IMR-90 (cell line): Measurements from ENCODE around the gene LRFN2. TPM values are rescaled to one million over a fixed set of nuclear protein-coding genes. Genes with fewer than 3 reads are reported as not detected.

Experiments used
- ATAC-seq: fragments of 200-7000 bp; cut with Tn5 transposase; 2 replicates; pipeline ENCODE4 v1.9.1; 2020; ENCODE audit warnings: low read depth, mild to moderate bottlenecking, moderate library complexity
- BruUV-seq: library from RNA; stranded (reverse); fragments of 400-500 nt; replicated peaks from 2 replicates; lab custom pipeline; 2021; lab: Mats Ljungman, UMichigan
- CTCF ChIA-PET: fragments of 300-600 bp; formaldehyde crosslinking; extraction: SDS; loops from one replicate; lab custom pipeline; 2021; ENCODE audit warnings: antibody characterized with exemption; lab: Yijun Ruan, JAX
- POLR2A ChIA-PET: fragments of 300-600 bp; sonication (Branson Sonifier 250); formaldehyde crosslinking; loops from one replicate; lab custom pipeline; 2022; ENCODE audit warnings: antibody characterized with exemption; ENCODE audit not compliant: unreplicated experiment; lab: Charles Lee
- DNase-seq: peaks from one replicate; pipeline ENCODE4 v3.0.0; 2013
- H2AFZ ChIP-seq: replicated peaks from 2 replicates; pipeline ENCODE3; 2013; ENCODE audit warnings: low read length, mild to moderate bottlenecking; ENCODE audit not compliant: poor library complexity
- H2AK5ac ChIP-seq: 2 replicates; pipeline ENCODE4 v1.6.1; 2013; ENCODE audit warnings: low read depth, low read length, inconsistent platforms
- H2AK9ac ChIP-seq: replicated peaks from 2 replicates; pipeline ENCODE3; 2013; ENCODE audit warnings: mild to moderate bottlenecking, low read depth, low read length, moderate library complexity; ENCODE audit not compliant: poor library complexity
- H2BK120ac ChIP-seq: 2 replicates; pipeline ENCODE4 v1.6.1; 2013; ENCODE audit warnings: low read depth, low read length, inconsistent platforms
- H2BK15ac ChIP-seq: 3 replicates; pipeline ENCODE4 v1.6.1; 2013; ENCODE audit warnings: low read depth, low read length, inconsistent platforms
- H2BK20ac ChIP-seq: 2 replicates; pipeline ENCODE4 v1.6.1; 2013; ENCODE audit warnings: low read depth, mild to moderate bottlenecking, inconsistent platforms, low read length, moderate library complexity
- H2BK5ac ChIP-seq: 2 replicates; pipeline ENCODE4 v1.6.1; 2013; ENCODE audit warnings: mild to moderate bottlenecking, low read depth, low read length, inconsistent platforms; ENCODE audit not compliant: poor library complexity, severe bottlenecking
- H3K14ac ChIP-seq: replicated peaks from 2 replicates; pipeline ENCODE4 v1.6.1; 2013; ENCODE audit warnings: low read depth, low read length, inconsistent platforms
- H3K18ac ChIP-seq: 2 replicates; pipeline ENCODE4 v1.6.1; 2013; ENCODE audit warnings: low read depth, low read length, control low read depth
- H3K23ac ChIP-seq: 2 replicates; pipeline ENCODE4 v1.6.1; 2013; ENCODE audit warnings: low read depth, low read length, inconsistent platforms
- H3K27ac ChIP-seq: 2 replicates; pipeline ENCODE4 v1.5.1; 2013; ENCODE audit warnings: mild to moderate bottlenecking, control low read depth, low read length; ENCODE audit not compliant: insufficient read depth
- H3K27me3 ChIP-seq: 2 replicates; pipeline ENCODE4 v1.6.1; 2013; ENCODE audit warnings: low read length; ENCODE audit not compliant: control insufficient read depth, insufficient read depth
- H3K36me3 ChIP-seq: 2 replicates; pipeline ENCODE4 v1.6.1; 2013; ENCODE audit warnings: low read length, mixed read lengths; ENCODE audit not compliant: control insufficient read depth, insufficient read depth
- H3K4ac ChIP-seq: 2 replicates; pipeline ENCODE4 v1.6.1; 2013; ENCODE audit warnings: low read depth, low read length, inconsistent platforms
- H3K4me1 ChIP-seq: 2 replicates; pipeline ENCODE4 v1.6.1; 2013; ENCODE audit warnings: low read length, mixed read lengths; ENCODE audit not compliant: control insufficient read depth, insufficient read depth
- H3K4me2 ChIP-seq: 2 replicates; pipeline ENCODE4 v1.6.1; 2013; ENCODE audit warnings: low read depth, mild to moderate bottlenecking, control low read depth, low read length, moderate library complexity
- H3K4me3 ChIP-seq: 2 replicates; pipeline ENCODE4 v1.5.1; 2013; ENCODE audit warnings: low read depth, mild to moderate bottlenecking, control low read depth, low read length, moderate library complexity; ENCODE audit not compliant: insufficient read depth
- H3K56ac ChIP-seq: 2 replicates; pipeline ENCODE4 v1.6.1; 2013; ENCODE audit warnings: low read length, inconsistent platforms; ENCODE audit not compliant: insufficient read depth; ENCODE audit errors: extremely low read depth
- H3K79me1 ChIP-seq, 2 experiments: 2 replicates each; pipeline ENCODE4 v1.6.1; 2013; ENCODE audit warnings: low read length in 2 of 2, inconsistent platforms in 1 of 2, low read depth in 1 of 2
- H3K9ac ChIP-seq: 2 replicates; pipeline ENCODE4 v1.6.1; 2013; ENCODE audit warnings: low read depth, low read length, control low read depth
- H3K9me1 ChIP-seq: 2 replicates; pipeline ENCODE4 v1.6.1; 2013; ENCODE audit warnings: low read length, inconsistent platforms; ENCODE audit not compliant: insufficient read depth
- H3K9me3 ChIP-seq: 2 replicates; pipeline ENCODE4 v1.6.1; 2013; ENCODE audit warnings: low read length; ENCODE audit not compliant: control insufficient read depth, insufficient read depth
- H4K20me1 ChIP-seq: 2 replicates; pipeline ENCODE4 v1.6.1; 2013; ENCODE audit warnings: low read length, inconsistent platforms; ENCODE audit not compliant: insufficient read depth
- H4K5ac ChIP-seq: 2 replicates; pipeline ENCODE4 v1.6.1; 2013; ENCODE audit warnings: mild to moderate bottlenecking, low read depth, low read length, control low read depth
- H4K8ac ChIP-seq, 2 experiments: 2 replicates each; pipeline ENCODE4 v1.6.1; 2013; ENCODE audit warnings: low read depth in 2 of 2, low read length in 2 of 2, control low read depth in 1 of 2, inconsistent platforms in 1 of 2
- H4K91ac ChIP-seq: 2 replicates; pipeline ENCODE4 v1.6.1; 2013; ENCODE audit warnings: low read depth, low read length, inconsistent platforms; ENCODE audit not compliant: insufficient read depth
- BHLHE40 ChIP-seq: fragments of 150-350 bp; IDR thresholded peaks from 2 replicates; pipeline ENCODE4 v1.6.1; 2016; ENCODE audit warnings: mild to moderate bottlenecking, low read depth, low read length
- CEBPB ChIP-seq: IDR thresholded peaks from 2 replicates; pipeline ENCODE4 v1.6.1; 2012; ENCODE audit warnings: low read depth, low read length, improper control_type of control experiment
- CHD1 ChIP-seq: IDR thresholded peaks from 2 replicates; pipeline ENCODE4 v1.6.1; 2012; ENCODE audit warnings: low read depth, low read length, improper control_type of control experiment
- CTCF ChIP-seq: conservative IDR thresholded peaks from 2 replicates; pipeline ENCODE4 v1.5.1; 2012; ENCODE audit warnings: mild to moderate bottlenecking, low read depth, low read length, improper control_type of control experiment
- ELK1 ChIP-seq: fragments of 150-350 bp; IDR thresholded peaks from 2 replicates; pipeline ENCODE4 v1.6.1; 2016; ENCODE audit warnings: low read depth, mild to moderate bottlenecking, low read length, moderate library complexity, borderline replicate concordance
- FOS ChIP-seq: fragments of 150-350 bp; IDR thresholded peaks from 2 replicates; pipeline ENCODE4 v1.6.1; 2016; ENCODE audit warnings: low read depth, low read length
- MAFK ChIP-seq: IDR thresholded peaks from 2 replicates; pipeline ENCODE4 v1.6.1; 2012; ENCODE audit warnings: low read depth, low read length, improper control_type of control experiment
- MAZ ChIP-seq: IDR thresholded peaks from 2 replicates; pipeline ENCODE4 v1.6.1; 2012; ENCODE audit warnings: low read depth, mild to moderate bottlenecking, low read length, improper control_type of control experiment, moderate library complexity, borderline replicate concordance
- MXI1 ChIP-seq: IDR thresholded peaks from 2 replicates; pipeline ENCODE4 v1.6.1; 2012; ENCODE audit warnings: low read depth, mild to moderate bottlenecking, low read length, moderate library complexity, borderline replicate concordance
- NFE2L2 ChIP-seq: fragments of 150-350 bp; IDR thresholded peaks from 2 replicates; pipeline ENCODE4 v1.6.1; 2016; ENCODE audit warnings: low read depth, mild to moderate bottlenecking, low read length
- POLR2A ChIP-seq: IDR thresholded peaks from 2 replicates; pipeline ENCODE4 v1.6.1; 2012; ENCODE audit warnings: mild to moderate bottlenecking, low read depth, low read length
- RAD21 ChIP-seq: IDR thresholded peaks from 2 replicates; pipeline ENCODE4 v1.6.1; 2012; ENCODE audit warnings: low read length, improper control_type of control experiment
- RCOR1 ChIP-seq: IDR thresholded peaks from 2 replicates; pipeline ENCODE4 v1.6.1; 2012; ENCODE audit warnings: mild to moderate bottlenecking, low read length, improper control_type of control experiment; ENCODE audit not compliant: insufficient replicate concordance
- RFX5 ChIP-seq: IDR thresholded peaks from 2 replicates; pipeline ENCODE4 v1.8.0; 2012; ENCODE audit warnings: low read depth, mild to moderate bottlenecking, low read length, moderate library complexity
- SMC3 ChIP-seq: fragments of 150-350 bp; IDR thresholded peaks from 2 replicates; pipeline ENCODE4 v1.6.1; 2016; ENCODE audit warnings: low read depth, mild to moderate bottlenecking, antibody characterized with exemption, low read length, moderate library complexity
- USF2 ChIP-seq: fragments of 150-350 bp; IDR thresholded peaks from 2 replicates; pipeline ENCODE4 v1.6.1; 2017; ENCODE audit warnings: mild to moderate bottlenecking, antibody characterized with exemption, low read length, low read depth
- WGBS, 2 experiments: methylation state at CpG; one replicate each; pipeline versions ENCODE4 v1.1.5 to v1.1.7; 2013; ENCODE audit warnings: missing lambda C conversion rate in 2 of 2; ENCODE audit not compliant: insufficient read length in 1 of 2; ENCODE audit errors: extremely low coverage in 2 of 2; 5-methylcytosine and 5-hydroxymethylcytosine counted together
- dilution Hi-C: fragments of 300-500 bp; cut with HindIII; formaldehyde crosslinking; loops from one replicate; pipeline ENCODE4 v1.14.3; 2018; ENCODE audit warnings: low sequenced_read_pairs; ENCODE audit not compliant: unreplicated experiment
- in situ Hi-C: fragments of 300-500 bp; cut with MboI; formaldehyde crosslinking; loops from 3 replicates; pipeline ENCODE4 v1.14.3; 2019; ENCODE audit warnings: low sequenced_read_pairs, inconsistent platforms, mixed read lengths
- intact Hi-C: fragments of 100-400 bp; cut with micrococcal nuclease; formaldehyde crosslinking; loops from 2 replicates; pipeline ENCODE4 v1.10.0; 2022
- polyA plus RNA-seq, 3 experiments: library from polyadenylated mRNA; depleted of rRNA; stranded (reverse); fragments of >200 nt; gene quantifications; 2 replicates each; pipeline ENCODE4 v1.2.3, GENCODE V29; 2012; ENCODE audit warnings: low replicate concordance in 1 of 3
- total RNA-seq: library from RNA; depleted of rRNA; stranded (reverse); fragments of >200 nt; gene quantifications from 2 replicates; pipeline ENCODE4 v1.2.3, GENCODE V29; 2012

The LRFN2 gene
- total and polyA plus RNA-seq, 2 of the 4 experiments (the other 2 are of a cell fraction) = not detected

GRCh38 chr6:40371621-40372020, 215.5 kb downstream of the LRFN2 start:
- CTCF ChIA-PET = interaction anchor here (0.7 kb wide), 1 partner anchor 20 kb away, joined by 4 read pairs; no protein-coding TSS in a partner anchor
- no peak overlapping the region for H2AK9ac ChIP-seq

More at GRCh38 chr6:40371621-40372020, 215.5 kb downstream of the LRFN2 start:
- no peak for TF ChIP-seq FOS
- TF ChIP-seq RAD21 = no peak
- no peak for TF ChIP-seq CHD1
- TF ChIP-seq USF2 = no peak
- TF ChIP-seq RCOR1 = no peak
- TF ChIP-seq SMC3 = no peak
- no peak for TF ChIP-seq ELK1
- no peak for TF ChIP-seq MAZ
- TF ChIP-seq BHLHE40 = no peak
- no peak for TF ChIP-seq MAFK
- no peak for TF ChIP-seq NFE2L2
- no peak for TF ChIP-seq MXI1
- TF ChIP-seq POLR2A = no peak
- no peak for TF ChIP-seq CTCF
- TF ChIP-seq RFX5 = no peak
- no peak for TF ChIP-seq CEBPB
- no peak overlapping the region for H3K56ac ChIP-seq
- H2BK15ac ChIP-seq = no peak overlapping the region
- no peaks in the 10 kb centered on the region for H3K79me1 ChIP-seq
- POLR2A ChIA-PET = no interaction called here
- H3K9ac ChIP-seq = no peak overlapping the region
- no peaks in the 10 kb centered on the region for H3K9me1 ChIP-seq
- H2BK5ac ChIP-seq = no peak overlapping the region
- no peak overlapping the region for H3K4me2 ChIP-seq
- in situ Hi-C loops = no loop called here
- H2BK120ac ChIP-seq = no peak overlapping the region
- H2BK20ac ChIP-seq = no peak overlapping the region
- no peak overlapping the region for H4K91ac ChIP-seq
- intact Hi-C loops = no loop called here
- dilution Hi-C loops = no loop called here
- H2AK5ac ChIP-seq = no peak overlapping the region
- no peak for DNase-seq
- no peaks in the 10 kb centered on the region for H3K27me3 ChIP-seq
- no peak overlapping the region for H3K4me3 ChIP-seq
- H3K4me1 ChIP-seq = no peaks in the 10 kb centered on the region
- WGBS, 2 experiments = no CpG with 5 or more reads among the region's 2 CpGs
- no peak overlapping the region for H4K8ac ChIP-seq
- H2AFZ ChIP-seq = no peak overlapping the region
- no peaks in the 10 kb centered on the region for H3K36me3 ChIP-seq
- H3K27ac ChIP-seq = no peak overlapping the region
- no peak overlapping the region for H3K23ac ChIP-seq
- no peaks in the 10 kb centered on the region for H4K20me1 ChIP-seq
- ATAC-seq = no peak
- no peaks in the 10 kb centered on the region for H3K9me3 ChIP-seq
- no TSS peak for BruUV-seq
- H3K4ac ChIP-seq = no peak overlapping the region
- H3K18ac ChIP-seq = no peak overlapping the region
- no peak overlapping the region for H4K5ac ChIP-seq
- no peak overlapping the region for H3K14ac ChIP-seq
